ENCODE results near the gene PSMC2.
"Not testable (repeated sequence)": the region's sequence is repeated elsewhere in the genome, so short reads cannot be mapped to it uniquely, and the experiment has no call there.

The PSMC2 gene

GRCh38 chr7:103379270-103379975, 32.0 kb downstream of the PSMC2 start:
- no peak for DNase-seq (ENCODE audit: low spot score)

GRCh38 chr7:103380395-103381191, 33.1 kb downstream of the PSMC2 start:
- no peak for DNase-seq (ENCODE audit: low spot score)

- no peak for DNase-seq (ENCODE audit: low spot score)
Measured at GRCh38 chr7:103381280-103382031, 34.0 kb downstream of the PSMC2 start.

- DNase-seq (ENCODE audit: low spot score): no peak
Measured at GRCh38 chr7:103382032-103382402, 34.6 kb downstream of the PSMC2 start.

GRCh38 chr7:103387242-103387641, 39.8 kb downstream of the PSMC2 start:
- no peak for DNase-seq (ENCODE audit: low spot score)

GRCh38 chr7:103388469-103389140, 41.2 kb downstream of the PSMC2 start:
- DNase-seq (ENCODE audit: low spot score): no peak

- no peak for DNase-seq (ENCODE audit: low spot score)
Measured at GRCh38 chr7:103389263-103389662, 41.8 kb downstream of the PSMC2 start.

- DNase-seq (ENCODE audit: low spot score): no peak
Measured at GRCh38 chr7:103391150-103391549, 43.7 kb downstream of the PSMC2 start.

GRCh38 chr7:103391976-103392375, 44.5 kb downstream of the PSMC2 start:
- no peak for DNase-seq (ENCODE audit: low spot score)

GRCh38 chr7:103394566-103394965, 47.1 kb downstream of the PSMC2 start:
- DNase-seq (ENCODE audit: low spot score): no peak

- DNase-seq (ENCODE audit: low spot score): no peak
Measured at GRCh38 chr7:103395071-103395470, 47.6 kb downstream of the PSMC2 start.

- no peak for DNase-seq (ENCODE audit: low spot score)
Measured at GRCh38 chr7:103396471-103396870, 49.0 kb downstream of the PSMC2 start.

- no peak for DNase-seq (ENCODE audit: low spot score)
Measured at GRCh38 chr7:103398483-103399127, 51.2 kb downstream of the PSMC2 start.

- DNase-seq (ENCODE audit: low spot score): not testable (repeated sequence)
Measured at GRCh38 chr7:103399687-103400086, 52.2 kb downstream of the PSMC2 start.

- DNase-seq (ENCODE audit: low spot score): not testable (repeated sequence)
Measured at GRCh38 chr7:103405789-103406613, 58.6 kb downstream of the PSMC2 start.

- DNase-seq (ENCODE audit: low spot score): no peak
Measured at GRCh38 chr7:103412151-103412550, 64.7 kb downstream of the PSMC2 start.

- DNase-seq (ENCODE audit: low spot score): no peak
Measured at GRCh38 chr7:103413407-103413806, 66.0 kb downstream of the PSMC2 start.

- DNase-seq (ENCODE audit: low spot score): no peak
Measured at GRCh38 chr7:103418241-103418640, 70.8 kb downstream of the PSMC2 start.

Measured in cerebellar cortex (tissue), 1 donor.